Stimulated activated CD8-positive, alpha-beta memory T cell treated with anti-CD3 and anti-CD28 coated beads, Interleukin-12 subunit alpha, Interleukin-12 subunit beta, amount 100 ng/mL, for 24 hours (primary cell): ENCODE results near the gene ATP6V1G3.
"Not testable (repeated sequence)": the region's sequence is repeated elsewhere in the genome, so short reads cannot be mapped to it uniquely, and the experiment has no call there.

Source experiments
- DNase-seq: peaks from one replicate; pipeline ENCODE4 v3.0.0-alpha.2; 2020; ENCODE audit errors: extremely low read depth

The ATP6V1G3 gene

GRCh38 chr1:198542632-198543031 lies 2.2 kb upstream of the ATP6V1G3 start:
- no peak for DNase-seq

GRCh38 chr1:198541737-198542136 lies 1.3 kb upstream of the ATP6V1G3 start:
- DNase-seq = no peak

DNA sequence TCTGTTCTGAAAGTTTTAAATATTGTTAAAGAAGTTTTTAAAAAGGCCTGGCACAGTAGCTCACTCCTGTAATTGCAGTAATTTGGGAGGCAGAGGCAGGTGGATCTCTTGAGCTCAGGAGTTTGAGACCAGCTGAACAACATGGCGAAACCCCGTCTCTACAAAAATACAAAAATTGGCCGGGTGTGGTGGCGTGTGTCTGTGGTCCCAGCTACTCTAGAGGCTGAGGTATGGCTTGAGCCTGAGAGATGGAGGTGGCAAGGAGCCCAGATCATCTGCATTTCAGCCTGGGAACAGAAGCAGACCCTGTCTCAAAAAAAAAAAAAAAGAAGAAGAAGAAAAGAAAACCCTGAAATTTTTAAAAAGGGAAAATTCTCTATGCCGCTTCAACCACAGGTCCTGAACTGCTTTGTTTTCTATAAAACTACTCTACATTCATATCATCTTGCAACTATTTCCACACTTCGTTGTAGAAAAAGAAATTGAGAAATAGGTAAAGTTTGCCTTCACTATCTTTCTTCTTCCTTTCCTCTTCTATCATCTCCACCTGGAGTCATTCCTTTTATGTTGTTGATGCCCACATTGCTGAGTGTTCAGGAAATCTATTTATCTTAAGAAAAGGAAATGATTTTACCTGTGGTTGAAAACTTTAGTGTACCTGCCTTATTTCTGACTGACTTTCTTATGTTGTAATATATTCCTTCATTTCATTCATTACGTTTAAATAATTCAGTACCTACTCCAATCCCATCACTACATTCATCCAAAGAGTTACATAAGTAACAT lies 1.7 kb downstream of the ATP6V1G3 start:
- no peak for DNase-seq

- DNase-seq = no peak
Measured at GRCh38 chr1:198535631-198536030, 4.8 kb downstream of the ATP6V1G3 start.

- DNase-seq = no peak
Measured at GRCh38 chr1:198534548-198535418, 5.7 kb downstream of the ATP6V1G3 start.

GRCh38 chr1:198531891-198532290 lies 8.6 kb downstream of the ATP6V1G3 start:
- DNase-seq = no peak

- no peak for DNase-seq
Measured at GRCh38 chr1:198530953-198531352, 9.5 kb downstream of the ATP6V1G3 start.

DNA sequence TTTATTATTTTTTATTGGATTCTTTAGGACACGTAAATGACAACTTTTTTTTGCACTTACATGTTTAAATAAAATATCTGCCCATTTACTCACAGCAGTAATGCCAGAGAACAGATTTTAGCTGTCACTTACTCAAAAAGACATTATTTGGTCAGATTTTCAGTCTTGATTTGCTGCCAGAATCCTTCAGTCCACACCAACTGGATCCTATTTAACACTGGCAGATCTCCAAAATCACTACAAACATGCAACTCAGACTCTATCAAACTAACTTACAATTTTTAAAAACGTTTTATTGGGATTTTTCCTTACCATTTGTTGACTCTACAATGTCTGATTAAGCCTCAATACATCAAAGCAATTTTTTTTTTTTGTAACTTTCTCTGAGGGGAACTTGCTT lies 11.1 kb downstream of the ATP6V1G3 start:
- no peak for DNase-seq

- no peak for DNase-seq
Measured at GRCh38 chr1:198528364-198528763, 12.1 kb downstream of the ATP6V1G3 start.

DNA sequence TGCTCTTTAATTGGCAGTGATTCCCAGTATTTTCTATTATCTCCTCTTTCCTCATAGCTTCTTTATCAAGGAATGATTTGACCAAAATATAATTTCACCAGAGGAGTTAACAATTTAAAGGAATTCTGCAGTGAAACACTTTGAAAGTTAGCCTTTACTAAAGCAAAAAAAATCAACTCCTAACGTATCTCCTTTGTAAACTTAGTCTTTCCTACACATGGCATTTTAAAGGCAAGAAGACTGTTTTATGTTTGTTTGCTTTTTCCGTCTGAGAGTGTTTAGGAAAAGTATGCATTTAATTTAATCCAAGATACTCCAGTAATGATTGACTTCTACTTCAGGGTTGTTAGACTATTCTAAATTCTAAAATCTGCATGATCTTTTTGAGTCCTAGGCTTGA lies 15.9 kb downstream of the ATP6V1G3 start:
- DNase-seq = no peak

DNA sequence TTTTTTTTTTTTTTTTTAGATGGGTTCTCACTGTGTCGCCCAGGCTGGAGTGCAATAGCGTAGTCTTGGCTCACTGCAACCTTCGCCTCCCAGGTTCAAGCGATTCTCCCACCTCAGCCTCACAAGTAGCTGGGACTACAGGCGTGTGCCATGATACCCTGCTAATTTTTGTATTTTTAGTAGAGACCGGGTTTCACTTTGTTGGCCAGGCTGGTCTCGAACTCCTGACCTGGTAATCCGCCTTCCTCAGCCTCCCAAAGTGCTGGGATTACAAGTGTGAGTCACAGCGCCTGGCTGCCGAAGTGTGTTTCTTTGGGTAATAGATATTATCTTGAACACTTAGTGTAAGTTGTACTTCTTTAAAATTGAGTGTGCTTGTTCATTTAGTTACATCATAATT lies 16.4 kb downstream of the ATP6V1G3 start:
- DNase-seq = not testable (repeated sequence)

DNA sequence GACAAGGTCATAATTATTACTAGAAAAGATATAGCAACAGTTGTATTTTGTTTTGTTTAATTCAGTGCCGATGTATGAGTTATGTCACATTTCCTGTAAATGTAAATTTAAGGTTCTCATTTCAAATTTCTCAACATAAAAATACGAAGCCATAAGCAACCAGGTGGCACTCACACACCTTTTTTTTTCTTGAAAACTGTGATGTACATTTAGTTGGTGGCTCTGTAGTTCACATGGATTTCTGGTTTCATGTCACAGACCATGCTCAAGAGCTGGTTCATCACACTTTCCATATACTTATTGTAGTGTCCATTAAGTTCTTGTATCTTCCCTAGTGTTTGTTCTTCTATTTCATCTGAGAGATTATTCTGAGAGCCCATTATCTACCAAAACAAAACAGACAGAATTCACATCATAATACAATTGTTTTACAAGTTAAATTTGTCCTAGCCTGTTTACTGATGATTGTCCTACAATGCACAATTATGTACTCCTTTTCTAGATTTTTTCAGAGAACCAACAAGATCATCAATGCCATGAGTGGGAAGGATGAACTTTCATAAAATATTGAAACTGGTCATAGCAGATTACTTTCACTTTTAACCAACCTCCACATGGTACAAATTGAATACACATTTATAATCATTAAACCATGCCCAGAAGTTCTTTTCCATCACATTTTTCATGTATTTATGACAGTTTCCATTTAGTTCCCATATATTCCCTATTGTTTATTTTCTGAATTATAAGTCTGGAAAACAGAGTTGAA lies 17.1 kb downstream of the ATP6V1G3 start:
- DNase-seq = no peak

DNA sequence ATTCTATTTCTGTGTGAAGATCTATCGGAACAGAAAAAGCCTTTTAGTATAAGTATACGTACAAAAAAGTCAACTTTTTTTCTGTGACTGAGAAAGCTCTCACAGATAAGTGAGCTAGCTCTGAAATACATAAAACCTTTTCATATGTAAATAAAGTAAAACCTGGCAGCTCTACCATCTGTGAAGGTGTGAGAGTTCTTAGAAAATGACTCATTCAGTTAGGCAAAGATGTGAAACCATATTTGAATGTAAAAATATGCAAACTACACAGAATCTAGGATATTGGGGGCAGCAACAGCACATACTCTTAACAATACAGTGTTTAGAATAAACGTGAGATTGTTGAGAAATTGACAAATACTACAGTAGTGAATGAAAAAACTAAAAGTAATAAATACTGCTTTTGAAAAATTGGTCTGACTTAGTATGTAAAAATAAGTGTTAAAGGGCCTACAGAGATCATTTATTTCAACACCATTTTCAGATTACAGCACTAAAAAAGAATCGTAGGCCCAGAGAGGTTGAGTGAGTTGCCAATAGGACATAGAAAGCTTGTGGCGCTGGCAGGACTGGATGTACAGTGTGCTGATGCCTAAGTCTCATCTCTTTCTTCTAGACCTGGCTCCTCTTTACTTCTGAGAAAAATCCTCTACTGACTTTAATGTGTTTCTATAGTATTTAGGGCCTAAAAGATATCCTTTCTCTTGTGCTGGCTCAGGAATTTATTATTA lies 19.8 kb downstream of the ATP6V1G3 start:
- no peak for DNase-seq

- no peak for DNase-seq
Measured at GRCh38 chr1:198519639-198520501, 20.6 kb downstream of the ATP6V1G3 start.

- DNase-seq = no peak
Measured at GRCh38 chr1:198517623-198518199, 22.8 kb downstream of the ATP6V1G3 start.

- no peak for DNase-seq
Measured at GRCh38 chr1:198500096-198500495, 40.4 kb downstream of the ATP6V1G3 start.

GRCh38 chr1:198499588-198499987 lies 40.9 kb downstream of the ATP6V1G3 start:
- no peak for DNase-seq

- no peak for DNase-seq
Measured at GRCh38 chr1:198498881-198499280, 41.6 kb downstream of the ATP6V1G3 start.

DNA sequence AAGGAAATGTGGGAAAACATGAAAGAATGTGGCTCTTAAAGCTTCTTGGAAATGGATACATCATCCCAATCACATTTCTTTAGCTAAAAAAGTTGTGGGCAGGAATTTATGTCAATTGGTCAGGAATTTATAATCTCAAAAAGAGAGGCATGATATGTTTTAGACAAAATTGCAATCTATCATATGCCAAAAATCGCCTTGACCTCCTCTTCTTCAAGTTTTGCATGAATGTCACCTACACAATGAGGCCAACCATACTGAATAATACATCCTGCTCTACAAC lies 42.4 kb downstream of the ATP6V1G3 start:
- DNase-seq = no peak

GRCh38 chr1:198497326-198498102 lies 43.0 kb downstream of the ATP6V1G3 start:
- DNase-seq = no peak
